Stimulated activated CD4-positive, alpha-beta T cell treated with anti-CD3 and anti-CD28 coated beads, Interleukin-4, amount 100 ng/mL, for 4 hours (primary cell): ENCODE measurements around the gene AIG1.
"Not testable (repeated sequence)": the region's sequence is repeated elsewhere in the genome, so short reads cannot be mapped to it uniquely, and the experiment has no call there.

Experiments
- DNase-seq, 2 experiments: peaks; one replicate each; pipeline ENCODE4 v3.0.0-alpha.2; 2020

The AIG1 gene

DNA sequence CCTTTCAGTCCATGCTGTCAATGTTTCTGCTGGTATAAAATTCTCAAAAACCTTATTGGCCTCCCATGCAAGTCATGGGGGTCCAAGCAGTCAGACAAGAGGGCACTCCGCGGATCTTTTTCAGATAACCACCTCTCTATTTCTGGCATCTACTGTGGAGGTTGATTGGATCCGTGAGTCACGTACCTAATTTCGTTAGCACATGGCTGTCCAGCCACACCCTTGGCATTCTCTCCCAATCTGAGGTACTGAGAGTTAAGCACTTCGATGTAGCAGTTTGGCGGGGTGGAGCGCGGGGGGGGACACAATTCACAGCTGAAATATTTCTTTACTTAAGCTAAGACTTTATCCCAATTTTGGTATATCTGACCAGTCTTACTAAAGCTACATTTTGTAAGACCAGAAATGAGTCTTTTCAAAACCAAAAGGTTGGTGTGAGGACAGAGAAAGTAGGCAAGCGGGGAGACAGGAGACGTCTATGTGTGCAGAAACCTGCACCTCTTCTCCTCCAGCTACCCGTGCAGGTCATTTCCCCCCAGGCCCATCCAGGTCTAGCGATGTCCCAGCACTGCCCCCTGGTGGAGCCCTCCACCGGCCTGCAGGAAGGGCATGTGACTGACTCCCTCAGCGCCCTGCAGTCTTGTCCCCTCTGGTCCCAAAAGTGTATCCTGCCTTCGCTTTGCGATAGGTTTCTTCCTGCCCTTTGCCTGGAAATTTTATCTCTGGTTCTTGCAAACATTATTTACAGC is 276.7 kb downstream of the AIG1 start:
- DNase-seq: peak; percentile 38 to 55

DNA sequence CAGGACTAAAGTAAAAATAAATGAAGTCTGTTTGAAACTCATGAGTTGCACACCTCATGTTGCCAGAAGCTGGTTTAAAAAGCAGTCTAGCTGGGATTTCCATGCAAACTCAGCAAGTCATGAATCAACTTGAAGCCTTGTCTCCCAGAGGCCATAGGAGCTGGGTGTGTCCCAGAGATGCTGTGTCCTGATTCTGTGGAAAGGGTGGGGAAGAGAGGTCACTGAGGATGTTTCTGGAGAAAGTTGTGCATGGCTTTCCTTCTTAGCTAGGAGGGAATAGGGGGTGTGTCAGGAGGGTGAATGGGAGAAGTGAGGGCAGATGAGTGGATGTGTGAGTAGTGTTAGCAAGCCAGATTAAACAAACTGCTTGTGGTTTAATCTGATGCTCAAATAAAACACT is 278.5 kb downstream of the AIG1 start:
- no peak for DNase-seq

- DNase-seq: not testable (repeated sequence)
Measured at GRCh38 chr6:143345477-143345876, 284.8 kb downstream of the AIG1 start.

GRCh38 chr6:143346004-143346403 is 285.3 kb downstream of the AIG1 start:
- DNase-seq: no peak

DNA sequence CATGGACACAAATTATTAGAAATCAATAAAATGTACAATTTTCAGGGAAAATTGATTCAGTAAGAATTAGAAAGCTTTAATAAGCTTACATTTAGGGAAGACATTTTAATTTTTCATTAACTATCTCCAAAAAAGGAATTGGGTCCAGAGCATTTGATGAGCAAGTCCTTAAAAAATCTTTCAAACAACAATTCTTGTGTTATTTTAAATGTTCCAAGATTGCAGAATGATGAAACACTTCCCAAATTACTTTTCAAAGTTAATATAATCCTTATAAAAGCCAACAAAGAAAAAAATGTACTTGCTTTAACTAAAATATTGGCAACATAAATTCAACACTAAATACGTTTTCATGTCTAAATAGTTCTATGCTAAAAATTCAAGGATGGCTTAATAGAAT is 287.8 kb downstream of the AIG1 start:
- DNase-seq: no peak

DNA sequence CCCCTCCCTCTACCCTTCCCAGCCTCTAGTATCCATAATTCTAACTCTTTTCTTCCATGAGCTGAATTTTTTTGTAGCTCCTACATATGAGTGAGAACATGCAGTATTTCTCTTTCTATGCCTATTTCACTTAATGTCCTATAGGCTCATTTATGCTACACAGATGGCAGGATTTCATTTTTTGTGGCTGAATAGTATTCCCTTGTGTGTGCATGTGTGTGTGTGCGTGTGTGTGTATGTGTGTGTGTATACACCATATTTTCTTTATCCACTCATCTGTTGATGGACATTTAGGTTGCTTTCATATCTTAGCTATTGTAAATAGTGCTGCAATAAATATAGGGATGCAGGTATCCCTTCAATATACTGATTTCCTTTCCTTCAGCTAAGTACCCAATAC is 288.8 kb downstream of the AIG1 start:
- DNase-seq: no peak

DNA sequence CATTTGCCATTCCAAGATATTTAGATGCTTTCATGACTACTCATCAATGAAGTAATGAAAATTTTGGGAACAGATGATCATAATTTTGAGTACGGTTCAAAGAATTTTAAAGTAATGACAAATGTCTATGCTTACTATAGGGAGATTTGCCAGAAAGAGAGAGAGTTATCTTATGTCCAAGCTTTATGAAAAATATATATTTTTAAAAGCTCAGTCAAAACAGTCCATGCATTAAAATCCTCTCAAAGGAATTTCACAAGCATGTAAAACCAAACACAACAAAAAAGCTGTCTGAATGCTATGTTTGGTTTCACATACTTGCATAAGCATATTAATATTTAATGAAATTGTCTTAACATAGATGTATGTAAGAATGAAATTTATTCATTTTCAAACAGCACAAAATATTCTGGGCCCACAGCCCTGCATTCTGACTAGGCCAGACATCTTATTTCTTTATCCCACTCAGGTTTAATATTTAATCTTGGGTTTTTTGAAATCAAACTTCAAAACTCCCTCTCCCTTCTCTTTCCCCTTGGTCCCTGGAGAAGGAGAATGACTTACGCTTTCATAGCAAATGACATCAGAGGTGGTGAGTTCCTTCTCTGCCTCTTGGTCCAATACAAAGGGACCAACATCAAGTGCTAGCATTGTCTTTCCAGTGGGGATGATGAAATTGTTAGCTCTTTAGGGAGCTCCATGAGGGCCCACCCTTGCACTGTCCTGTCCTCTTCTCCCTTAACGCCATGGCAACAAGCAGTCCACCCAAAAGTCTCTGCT is 295.6 kb downstream of the AIG1 start:
- DNase-seq: no peak

GRCh38 chr6:143357152-143357551 is 296.5 kb downstream of the AIG1 start:
- DNase-seq: no peak

DNA sequence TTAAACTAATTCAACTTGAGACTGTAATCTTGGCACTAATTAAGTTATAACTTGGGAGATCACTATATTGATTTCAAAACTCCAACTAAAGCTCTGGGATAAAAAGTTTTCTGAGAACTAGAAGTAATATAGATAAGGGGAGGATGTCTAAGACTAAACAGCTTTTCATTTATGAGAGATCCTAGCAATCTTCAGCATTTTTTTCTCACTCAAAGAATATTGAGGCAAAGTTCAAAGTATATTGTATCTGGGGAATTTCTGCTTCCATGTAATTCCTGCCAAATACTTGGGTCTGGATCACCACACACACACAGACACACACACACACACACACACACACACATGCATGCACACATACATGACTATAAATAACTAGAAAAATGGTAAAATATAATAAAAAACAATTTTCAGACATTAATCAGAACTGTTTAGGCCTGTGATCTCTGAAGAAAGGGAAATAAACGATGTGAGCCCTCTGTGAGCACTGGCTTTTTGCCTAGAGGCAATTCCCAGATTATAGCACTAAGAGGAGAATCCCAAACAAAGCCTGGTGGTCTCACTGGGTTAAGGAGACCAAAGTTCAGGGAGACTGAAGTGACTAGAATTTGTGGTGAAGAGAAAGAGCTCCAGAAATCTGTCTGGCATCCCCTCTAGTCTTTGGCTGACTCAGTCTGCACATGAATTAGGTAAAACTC is 297.0 kb downstream of the AIG1 start:
- DNase-seq: no peak

GRCh38 chr6:143361536-143362191 is 301.0 kb downstream of the AIG1 start:
- DNase-seq: no peak

DNA sequence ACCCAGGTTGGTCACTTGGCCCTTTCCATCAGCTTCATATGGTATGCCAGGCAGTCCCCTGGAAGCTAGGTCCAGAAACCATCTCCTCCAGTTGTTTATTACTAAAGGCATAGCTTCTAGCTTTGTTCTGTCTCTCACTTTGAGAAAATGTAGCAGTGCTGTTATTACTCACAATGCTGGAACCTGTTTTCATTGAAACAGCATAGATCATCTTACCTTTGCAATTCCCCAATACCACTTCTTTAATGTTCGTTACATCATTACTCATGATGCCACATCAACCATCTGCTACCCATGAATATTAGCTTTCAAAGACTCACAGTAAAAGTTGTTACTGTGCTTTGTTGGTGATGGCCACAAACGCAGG is 301.5 kb downstream of the AIG1 start:
- DNase-seq: no peak

DNA sequence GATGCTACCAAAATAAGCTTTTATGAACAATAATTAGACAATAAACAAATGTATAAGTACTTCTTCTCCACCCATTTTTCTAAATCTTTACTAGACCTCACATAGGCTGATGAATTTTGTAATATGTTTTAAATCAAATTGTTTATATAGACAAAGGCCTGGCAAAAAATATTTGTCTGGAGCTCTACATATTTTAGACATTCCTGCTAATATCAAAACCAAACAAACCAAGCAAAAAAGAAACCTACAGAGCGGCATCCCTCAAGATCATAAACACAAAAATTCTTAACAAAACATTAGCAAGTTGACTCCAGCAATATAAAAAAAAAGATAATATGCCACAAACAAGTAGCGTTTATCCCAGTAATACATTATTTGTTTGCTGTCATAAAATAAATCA is 302.6 kb downstream of the AIG1 start:
- no peak for DNase-seq

DNA sequence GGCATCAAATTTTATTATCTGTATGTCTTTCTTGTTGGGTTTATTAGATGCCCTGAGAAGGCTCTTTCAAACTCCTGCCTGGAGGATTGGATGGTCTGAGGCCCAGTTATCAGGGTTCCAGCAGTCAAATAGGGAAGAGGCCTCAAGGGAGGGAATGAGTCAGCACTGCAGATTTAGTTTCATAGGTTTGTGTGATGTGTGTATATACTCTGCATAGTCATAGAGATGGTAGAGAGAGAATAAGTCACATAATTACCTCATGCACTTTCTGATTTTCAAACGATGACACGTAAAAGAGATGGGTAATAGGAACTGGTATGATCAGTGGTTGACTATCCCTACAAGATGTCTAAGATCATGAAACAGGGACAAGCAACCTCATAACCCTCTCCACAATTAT is 307.7 kb downstream of the AIG1 start:
- DNase-seq: no peak

DNA sequence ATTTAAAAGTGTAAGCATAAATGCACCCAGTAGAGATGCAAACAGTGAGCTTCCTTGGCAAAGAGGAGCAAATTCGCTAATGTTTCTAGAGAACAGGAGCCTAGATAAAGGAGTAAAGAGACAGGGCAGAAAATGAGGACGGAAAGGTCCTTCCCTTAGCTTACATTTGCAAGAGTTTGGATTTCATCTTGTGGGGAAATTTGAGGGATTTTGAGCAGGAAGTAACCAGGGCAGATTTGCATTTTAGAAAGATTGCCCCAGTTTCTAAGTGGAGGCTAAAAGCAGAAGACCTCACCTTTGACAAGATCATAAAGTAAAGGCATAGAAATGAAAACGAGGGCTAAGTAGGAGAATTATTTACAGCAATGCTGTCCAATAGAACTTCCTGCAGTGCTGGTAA is 309.3 kb downstream of the AIG1 start:
- DNase-seq: no peak

DNA sequence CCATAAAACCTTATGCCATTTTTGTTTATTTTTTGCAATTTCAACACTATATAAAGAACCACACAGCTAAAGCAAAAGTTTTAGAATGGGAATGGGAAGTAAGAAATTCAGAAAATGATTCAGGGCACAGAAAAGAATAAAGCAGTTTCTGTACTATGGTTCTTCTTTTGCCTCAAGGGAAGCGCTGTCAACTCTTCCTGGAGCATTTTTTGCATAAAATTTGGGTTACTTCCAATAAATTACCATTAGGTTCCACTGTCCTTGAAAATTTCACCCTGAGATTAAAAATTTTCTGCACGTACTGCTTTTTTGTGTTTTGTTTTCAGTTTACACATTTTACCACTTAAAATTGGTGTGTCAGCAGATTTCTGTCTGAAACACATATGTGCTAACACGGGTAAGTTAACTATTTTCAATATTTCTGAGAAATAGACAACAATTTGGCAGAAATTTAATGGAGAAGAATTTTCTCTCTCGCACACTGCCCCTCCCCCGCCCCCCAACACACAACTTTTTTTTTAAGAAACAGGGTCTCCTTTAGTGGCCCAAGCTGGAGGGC is 310.2 kb downstream of the AIG1 start:
- no peak for DNase-seq

- DNase-seq: no peak
Measured at GRCh38 chr6:143372199-143372882, 311.7 kb downstream of the AIG1 start.

- no peak for DNase-seq
Measured at GRCh38 chr6:143374014-143374413, 313.3 kb downstream of the AIG1 start.

GRCh38 chr6:143375022-143375585 is 314.4 kb downstream of the AIG1 start:
- no peak for DNase-seq

GRCh38 chr6:143376375-143376774 is 315.7 kb downstream of the AIG1 start:
- no peak for DNase-seq

- DNase-seq: no peak
Measured at GRCh38 chr6:143376861-143377260, 316.2 kb downstream of the AIG1 start.

GRCh38 chr6:143385636-143386035 is 324.9 kb downstream of the AIG1 start:
- DNase-seq: no peak

DNA sequence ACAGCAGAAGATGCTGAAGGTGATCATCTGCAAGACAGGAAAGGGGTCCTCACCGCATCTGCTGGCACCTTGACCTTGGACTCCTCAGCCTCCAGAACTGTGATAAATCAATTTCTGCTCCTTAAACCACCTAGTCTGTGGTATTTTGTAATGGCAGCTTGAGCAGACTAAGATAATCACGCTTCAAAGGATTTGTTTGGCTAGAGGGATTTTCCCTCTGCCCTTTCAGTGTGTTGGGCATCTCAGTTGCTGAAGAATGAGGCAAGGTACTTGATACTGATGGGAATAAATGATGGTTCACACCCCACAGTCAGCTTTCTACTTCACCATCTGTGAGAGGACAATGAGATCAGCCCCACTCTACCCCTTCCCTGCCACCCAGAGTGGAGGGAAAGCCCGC is 329.6 kb downstream of the AIG1 start:
- no peak for DNase-seq
